ENCODE data around the gene SLC16A12.
"Not testable (repeated sequence)": the region's sequence is repeated elsewhere in the genome, so short reads cannot be mapped to it uniquely, and the experiment has no call there.

The SLC16A12 gene

GRCh38 chr10:89547853-89548513 lies 12.6 kb upstream of the SLC16A12 start:
- DNase-seq, result no peak

GRCh38 chr10:89546651-89547050 lies 11.3 kb upstream of the SLC16A12 start:
- DNase-seq, result not testable (repeated sequence)

- no peak for DNase-seq
Measured at GRCh38 chr10:89543841-89544240, 8.4 kb upstream of the SLC16A12 start.

- no peak for DNase-seq
Measured at GRCh38 chr10:89540420-89540949, 5.1 kb upstream of the SLC16A12 start.

- DNase-seq, result no peak
Measured at GRCh38 chr10:89537364-89537763, 2.0 kb upstream of the SLC16A12 start.

GRCh38 chr10:89536013-89536354 lies 590 bp upstream of the SLC16A12 start:
- no peak for DNase-seq

- no peak for DNase-seq
Measured at GRCh38 chr10:89534826-89535166, 598 bp downstream of the SLC16A12 start.

GRCh38 chr10:89532476-89532875 lies 2.9 kb downstream of the SLC16A12 start:
- DNase-seq, result no peak

- DNase-seq, result no peak
Measured at GRCh38 chr10:89531359-89531758, 4.0 kb downstream of the SLC16A12 start.

GRCh38 chr10:89529711-89530110 lies 5.7 kb downstream of the SLC16A12 start:
- not testable (repeated sequence) for DNase-seq

GRCh38 chr10:89526358-89526757 lies 9.0 kb downstream of the SLC16A12 start:
- no peak for DNase-seq

GRCh38 chr10:89525556-89525955 lies 9.8 kb downstream of the SLC16A12 start:
- DNase-seq, result no peak

- no peak for DNase-seq
Measured at GRCh38 chr10:89524279-89524678, 11.1 kb downstream of the SLC16A12 start.

GRCh38 chr10:89523274-89523673 lies 12.1 kb downstream of the SLC16A12 start:
- DNase-seq, result no peak

GRCh38 chr10:89522463-89522862 lies 12.9 kb downstream of the SLC16A12 start:
- DNase-seq, result no peak

- no peak for DNase-seq
Measured at GRCh38 chr10:89521368-89521767, 14.0 kb downstream of the SLC16A12 start.

GRCh38 chr10:89520706-89521105 lies 14.7 kb downstream of the SLC16A12 start:
- no peak for DNase-seq

- DNase-seq, result no peak
Measured at GRCh38 chr10:89518876-89519842, 16.2 kb downstream of the SLC16A12 start.

- no peak for DNase-seq
Measured at GRCh38 chr10:89518108-89518507, 17.3 kb downstream of the SLC16A12 start.

GRCh38 chr10:89516149-89516832 lies 19.1 kb downstream of the SLC16A12 start:
- no peak for DNase-seq

GRCh38 chr10:89515031-89515841 lies 20.2 kb downstream of the SLC16A12 start:
- no peak for DNase-seq

- no peak for DNase-seq
Measured at GRCh38 chr10:89513206-89513605, 22.2 kb downstream of the SLC16A12 start.
